GM21825 (cell line): ENCODE results near the gene E2F4.
A peak's percentile ranks its signal among the peaks of the same experiment; 100 is the strongest.

Source experiments
- ATAC-seq: cut with Tn5 transposase; IDR thresholded peaks from one replicate; pipeline ENCODE4 v1.9.1; 2021; ENCODE audit warnings: mild to moderate bottlenecking, moderate library complexity; ENCODE audit not compliant: unreplicated experiment

E2F4 gene

GRCh38 chr16:67247192-67248072, 55.5 kb downstream of the E2F4 start, which contains the start of gene FHOD1:
Gene FHOD1, minus strand, starts transcription at chr16:67247481. Its CDS starts 71 bp downstream, at chr16:67247410.
- ATAC-seq, result peak; percentile 40

GRCh38 chr16:67248073-67248400, 56.1 kb downstream of the E2F4 start:
- ATAC-seq, result no peak
